Measurements from ENCODE around the gene CLBA1. TPM values are rescaled to one million over a fixed set of nuclear protein-coding genes. Genes with fewer than 3 reads are reported as not detected.

CLBA1 gene
- total RNA-seq, 4 donors from 2014 or later: 1.3 to 11.1 (median 10.1) TPM; not detected in 1

- Histone ChIP-seq H3K4me3 (no peak overlapping the region), H3K27ac (no peak overlapping the region), H3K9me3 (no peaks in the 10 kb centered on the region)
These were observed 36.7 kb downstream of the CLBA1 start for GRCh38 chr14:105022276-105022670.

GRCh38 chr14:105023144-105023543 lies 37.6 kb downstream of the CLBA1 start:
- Histone ChIP-seq H3K4me1 (peaks cover 0 to 12% of the 10 kb centered on the region in 2 donors), H3K4me3 (no peak overlapping the region), H3K27ac (no peak overlapping the region), H3K27me3 (no peaks in the 10 kb centered on the region), H3K9me3 (no peaks in the 10 kb centered on the region), H3K36me3 (no peaks in the 10 kb centered on the region)
- TF ChIP-seq POLR2A (IDR thresholded peaks at IDR 0.05) (no peak), CTCF (IDR thresholded peaks at IDR 0.05) (no peak)
- intact Hi-C loops (cut with DNase I; ENCODE audit: low total_unique reads): loop anchor here (5.0 kb wide), 1 partner anchor 46 kb away; the partner anchor contains the start of gene AHNAK2
- DNase-seq: no peak

More at GRCh38 chr14:105022276-105022670, 36.7 kb downstream of the CLBA1 start:
- Histone ChIP-seq H3K36me3 (no peaks in the 10 kb centered on the region), H3K4me1 (peaks cover 0 to 12% of the 10 kb centered on the region in 2 donors), H3K27me3 (no peaks in the 10 kb centered on the region)
- intact Hi-C loops (cut with DNase I; ENCODE audit: low total_unique reads): loop anchor here (5.0 kb wide), 1 partner anchor 45 kb away; the partner anchor contains the start of gene AHNAK2
- no peak for DNase-seq
- TF ChIP-seq POLR2A (IDR thresholded peaks at IDR 0.05) (no peak), CTCF (IDR thresholded peaks at IDR 0.05) (no peak)

- Histone ChIP-seq H3K36me3 (no peaks in the 10 kb centered on the region), H3K27ac (no peak overlapping the region), H3K9me3 (no peaks in the 10 kb centered on the region), H3K4me1 (peaks cover 0 to 10% of the 10 kb centered on the region in 2 donors), H3K4me3 (no peak overlapping the region), H3K27me3 (no peaks in the 10 kb centered on the region)
- no peak for TF ChIP-seq CTCF (IDR thresholded peaks at IDR 0.05)
- TF ChIP-seq POLR2A (IDR thresholded peaks at IDR 0.05): no peak
- intact Hi-C loops (cut with DNase I; ENCODE audit: low total_unique reads): loop anchor here (5.0 kb wide), 1 partner anchor 47 kb away; the partner anchor contains the start of gene AHNAK2
- DNase-seq: no peak
These were observed 38.3 kb downstream of the CLBA1 start for GRCh38 chr14:105023791-105024480.

- Histone ChIP-seq H3K9me3 (no peaks in the 10 kb centered on the region), H3K4me3 (no peak overlapping the region), H3K27ac (no peak overlapping the region), H3K36me3 (no peaks in the 10 kb centered on the region), H3K4me1 (no peaks in the 10 kb centered on the region), H3K27me3 (no peaks in the 10 kb centered on the region)
- no peak for DNase-seq
- TF ChIP-seq POLR2A (IDR thresholded peaks at IDR 0.05) (no peak), CTCF (IDR thresholded peaks at IDR 0.05) (no peak)
- intact Hi-C loops (cut with DNase I; ENCODE audit: low total_unique reads): no loop called here
These were observed 39.8 kb downstream of the CLBA1 start for GRCh38 chr14:105025429-105025828.

- DNase-seq: no peak
- TF ChIP-seq POLR2A (IDR thresholded peaks at IDR 0.05): no peak
- no peak for TF ChIP-seq CTCF (IDR thresholded peaks at IDR 0.05)
- Histone ChIP-seq H3K4me1 (no peaks in the 10 kb centered on the region), H3K27ac (no peak overlapping the region), H3K36me3 (no peaks in the 10 kb centered on the region), H3K4me3 (no peak overlapping the region), H3K9me3 (no peaks in the 10 kb centered on the region), H3K27me3 (no peaks in the 10 kb centered on the region)
- intact Hi-C loops (cut with DNase I; ENCODE audit: low total_unique reads): no loop called here
These were observed 40.6 kb downstream of the CLBA1 start for GRCh38 chr14:105026033-105026785.

Measured in uterus (tissue), 4 donors.